Amniotic epithelial cell (primary cell): ENCODE results near the gene UBE2E2.
A peak's percentile ranks its signal among the peaks of the same experiment; 100 is the strongest.

Experiments
- DNase-seq: peaks from one replicate; pipeline ENCODE4 v3.0.0-alpha.2; 2010; ENCODE audit warnings: low read depth

Gene UBE2E2

DNA sequence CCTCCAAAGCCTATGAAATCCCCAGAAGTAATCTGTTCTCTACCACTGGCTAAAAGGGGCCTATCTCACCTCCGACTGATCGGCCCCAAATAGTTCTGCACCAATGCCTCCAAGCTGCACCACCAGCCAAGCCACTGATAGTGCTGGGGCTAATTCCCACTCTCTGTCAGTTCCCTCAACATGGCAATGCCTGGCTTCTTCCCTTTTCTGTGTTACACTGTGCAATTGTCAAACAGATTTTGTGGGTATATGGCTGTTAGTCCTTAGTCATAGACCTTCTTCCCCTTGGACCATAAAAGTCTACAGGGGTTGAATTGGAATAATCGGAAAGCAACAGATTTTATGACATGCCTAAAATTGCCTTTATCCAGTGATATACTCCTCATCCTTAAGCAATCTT, 9.3 kb upstream of the UBE2E2 start:
- DNase-seq = no peak

DNA sequence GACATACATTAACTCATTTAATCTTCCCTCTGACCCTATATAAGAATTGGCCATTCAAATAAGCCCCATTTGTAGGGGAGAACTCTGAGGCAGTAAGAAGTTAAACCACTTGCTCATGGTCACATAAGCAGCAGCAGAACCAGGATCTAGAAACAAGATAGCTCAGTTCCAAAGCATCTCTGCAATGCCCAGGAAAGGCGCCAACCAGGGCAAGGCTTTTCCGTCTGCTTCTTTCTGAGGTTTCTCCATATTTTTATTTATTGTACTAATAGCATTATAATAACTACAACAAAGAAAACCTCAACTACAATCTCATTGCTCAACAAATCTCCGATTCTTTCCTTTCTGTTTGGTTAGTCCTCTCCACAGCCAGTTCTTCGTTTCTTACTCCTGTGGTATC, 4.3 kb upstream of the UBE2E2 start:
- peak; percentile 40 for DNase-seq

DNA sequence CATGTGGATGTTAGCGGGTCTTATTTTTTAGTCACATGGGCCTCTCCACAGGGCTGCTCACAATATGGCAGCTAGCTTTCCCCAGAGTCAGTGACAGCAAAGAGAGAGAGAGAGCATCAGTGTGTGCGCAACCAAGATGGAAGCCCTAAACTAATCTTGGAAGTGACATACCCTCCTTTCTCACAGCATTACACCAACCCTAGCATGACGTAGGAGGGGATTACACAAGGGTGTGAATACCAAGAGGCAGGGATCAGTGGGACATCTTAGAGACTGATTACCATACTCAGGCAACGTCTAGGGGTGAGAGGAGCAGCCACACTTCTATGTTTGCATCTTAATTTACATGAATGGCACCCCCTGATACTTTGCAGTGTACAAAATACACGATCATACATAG, 3.5 kb upstream of the UBE2E2 start:
- no peak for DNase-seq

DNA sequence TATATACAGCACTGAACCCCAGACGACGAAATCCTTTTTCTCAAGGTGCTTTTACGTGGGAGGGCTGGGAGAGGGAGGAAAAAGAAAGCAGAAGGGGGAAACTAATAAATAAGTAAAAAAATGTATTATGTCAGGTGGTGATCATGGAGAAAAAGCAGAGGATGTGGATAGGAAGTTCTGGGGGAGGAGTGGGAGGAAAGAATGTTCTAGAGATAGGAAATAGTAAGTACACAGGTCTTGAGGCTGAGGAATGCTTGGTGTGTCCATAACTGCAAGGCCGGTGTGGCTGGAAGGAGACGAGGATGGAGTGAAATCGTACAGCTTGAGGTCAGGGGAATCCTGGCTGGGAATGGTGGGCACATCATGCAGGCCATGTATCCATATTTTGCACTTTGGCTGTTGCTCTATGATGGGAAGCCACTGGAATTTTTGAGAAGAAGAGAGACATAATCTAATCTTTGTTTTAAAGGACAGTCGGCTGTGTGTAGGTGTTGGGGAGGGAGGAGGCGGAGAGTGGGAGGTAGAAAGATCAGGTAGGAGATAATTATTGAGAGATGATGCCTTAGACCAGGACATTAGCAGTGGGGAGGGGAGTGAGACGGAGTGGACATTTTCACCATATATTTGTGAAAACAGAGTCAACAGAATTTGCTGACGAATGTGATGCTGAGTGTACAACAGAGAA, 1.8 kb upstream of the UBE2E2 start:
- peak; percentile 63 for DNase-seq

DNA sequence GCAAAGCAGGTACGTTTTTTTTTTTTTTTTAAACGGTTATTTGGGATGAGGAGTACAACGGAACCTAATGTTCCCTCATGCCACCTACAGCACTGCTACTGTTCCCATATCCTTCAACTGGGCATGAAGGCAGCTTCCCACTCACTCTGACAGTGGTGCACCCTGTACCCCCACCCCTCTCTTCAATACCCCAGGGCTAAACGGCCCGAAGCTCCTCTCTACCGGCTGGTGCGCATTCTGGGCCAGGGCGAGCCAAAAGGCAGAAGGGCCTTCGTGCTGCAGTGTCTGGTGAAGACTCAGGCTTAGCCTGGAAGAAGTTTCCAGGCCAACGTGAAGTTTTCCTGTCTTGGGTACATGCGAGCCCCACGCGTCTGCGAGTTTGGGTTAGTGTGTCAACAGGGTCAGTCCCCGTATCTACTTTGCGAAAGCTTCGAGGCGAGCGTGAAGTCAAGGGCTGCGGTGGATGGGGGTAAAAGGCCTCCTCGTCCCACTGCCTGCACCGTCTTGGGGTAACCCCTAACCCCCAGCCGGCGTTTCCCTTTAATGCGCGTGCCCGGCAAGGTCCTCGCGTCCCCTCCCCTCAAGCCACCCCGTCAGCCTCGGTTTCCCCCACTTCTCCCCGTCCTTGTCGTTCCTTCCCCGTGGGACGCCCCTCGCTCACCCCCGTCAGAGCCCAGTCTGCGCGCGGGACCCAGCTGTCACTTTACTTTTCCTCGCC, 765 bp upstream of the UBE2E2 start:
- peak; percentile 28 for DNase-seq

DNA sequence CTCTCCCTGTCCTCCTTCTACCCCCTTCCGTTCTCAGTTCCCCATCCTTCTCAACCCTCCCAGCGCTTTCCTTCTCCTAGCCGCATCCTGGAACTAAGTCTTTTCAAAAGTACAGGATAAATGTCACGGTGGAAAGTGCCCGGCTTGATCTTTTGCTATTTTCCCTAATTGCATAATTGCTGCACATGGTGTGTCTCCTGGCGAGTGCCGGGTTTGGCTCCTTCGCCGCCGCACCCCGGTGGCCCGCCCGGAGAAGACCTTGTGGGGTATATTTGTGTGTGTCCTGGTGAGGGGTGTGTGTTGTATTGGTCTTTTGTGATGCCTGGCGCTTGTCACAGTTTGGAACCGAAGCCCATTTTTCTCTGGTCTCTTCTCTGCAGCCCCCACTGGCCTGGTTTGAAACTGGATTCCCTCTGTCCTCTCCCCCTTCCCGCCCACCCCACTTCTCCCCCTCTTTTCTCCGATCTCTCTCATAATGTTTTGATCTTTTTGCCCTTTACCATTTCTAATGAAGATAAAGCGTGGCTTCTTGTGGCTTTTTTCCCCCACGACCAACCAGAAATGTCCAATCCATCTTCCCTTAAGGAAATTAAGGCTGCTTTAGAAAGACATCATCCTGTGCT, 692 bp downstream of the UBE2E2 start:
- DNase-seq = peak; percentile 5

DNA sequence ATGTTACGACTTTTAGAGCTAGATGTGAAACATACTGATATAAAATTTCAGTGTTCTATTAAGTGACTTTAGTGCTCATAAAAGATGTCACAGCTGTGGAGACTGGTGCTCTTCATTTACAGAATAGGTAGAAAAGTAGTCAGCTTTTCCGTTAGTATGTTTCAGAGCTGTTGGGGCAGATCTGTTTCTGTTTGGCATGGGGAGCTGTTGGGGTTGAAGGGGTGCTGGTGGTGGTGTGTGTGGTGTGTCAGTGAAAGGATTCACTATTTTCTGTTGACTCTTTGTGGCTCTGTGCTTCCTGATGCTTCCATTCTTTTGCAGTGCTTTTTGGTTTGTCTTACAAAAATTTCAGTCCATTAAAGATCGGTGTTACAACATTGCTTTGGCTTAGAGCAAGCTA, 3.2 kb downstream of the UBE2E2 start:
- DNase-seq = no peak

DNA sequence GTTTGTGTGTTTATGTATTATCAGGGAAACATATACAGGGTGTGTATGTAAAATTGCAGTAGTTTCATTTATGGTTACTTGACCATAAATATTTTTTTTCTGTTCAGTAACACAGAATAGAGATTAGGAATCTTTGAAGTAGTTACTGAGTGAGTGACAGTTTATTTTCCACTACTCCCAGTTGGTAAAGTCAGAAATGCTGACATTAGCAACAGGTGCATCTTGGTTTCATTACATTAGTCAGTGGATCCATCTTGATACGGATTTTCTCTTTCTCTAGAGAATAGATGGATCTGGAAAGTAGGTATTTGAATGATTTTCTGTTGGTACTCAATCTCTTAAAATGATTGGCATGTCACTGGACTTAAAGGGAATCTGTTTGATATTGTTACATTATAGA, 6.0 kb downstream of the UBE2E2 start:
- DNase-seq = no peak

DNA sequence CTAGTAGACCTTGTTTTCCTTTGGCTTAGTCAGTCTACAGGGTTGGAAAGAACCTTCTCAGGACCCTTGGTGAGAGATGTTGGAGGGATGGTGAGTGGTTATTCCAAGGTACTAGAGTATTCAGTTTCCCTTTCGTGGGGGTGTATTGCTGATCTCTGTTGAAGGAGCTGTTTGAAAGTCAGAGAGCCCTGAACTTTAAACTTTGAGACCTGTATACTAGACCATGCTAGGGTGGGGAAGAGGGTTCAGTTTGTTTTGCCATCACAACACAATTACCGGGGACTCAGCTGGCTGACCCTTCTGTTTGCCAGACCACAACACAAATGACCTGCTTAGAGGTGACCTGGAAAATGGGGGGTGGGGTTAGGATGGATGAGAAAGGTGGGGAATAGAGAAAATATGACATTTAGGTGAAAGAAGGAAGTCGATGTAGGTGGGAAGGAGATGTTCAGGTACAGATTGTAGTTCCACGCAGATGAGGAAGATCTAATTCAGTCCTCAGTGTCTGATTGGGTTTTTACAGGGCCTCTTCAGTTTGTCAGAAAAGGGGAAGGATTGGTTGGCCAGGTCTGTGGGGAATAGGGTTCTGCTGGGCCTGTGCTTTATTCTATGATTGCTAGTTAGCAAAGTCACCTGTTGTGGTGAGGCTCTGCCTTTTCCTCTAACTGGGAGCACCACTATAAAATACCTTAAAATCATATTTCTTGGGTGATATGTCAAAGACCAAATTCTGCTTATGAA, 6.8 kb downstream of the UBE2E2 start:
- no peak for DNase-seq

DNA sequence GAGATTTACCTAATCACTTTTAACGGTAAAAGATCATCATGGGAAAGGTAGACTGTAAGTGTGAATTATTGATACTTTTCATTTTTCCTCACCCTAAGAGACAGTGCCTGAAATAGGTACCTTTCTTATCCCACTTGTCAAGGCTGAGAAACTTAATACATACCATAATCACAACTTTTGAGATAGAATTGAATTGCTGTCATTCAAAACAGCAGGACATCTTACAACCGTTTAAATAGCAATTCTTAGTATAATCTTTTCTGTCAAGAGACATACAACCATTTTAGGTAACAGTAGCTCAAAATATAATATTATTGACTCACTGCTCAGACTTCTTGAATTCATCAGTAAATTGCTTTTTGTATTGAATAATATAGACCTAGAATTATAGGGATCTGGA, 10.7 kb downstream of the UBE2E2 start:
- no peak for DNase-seq

DNA sequence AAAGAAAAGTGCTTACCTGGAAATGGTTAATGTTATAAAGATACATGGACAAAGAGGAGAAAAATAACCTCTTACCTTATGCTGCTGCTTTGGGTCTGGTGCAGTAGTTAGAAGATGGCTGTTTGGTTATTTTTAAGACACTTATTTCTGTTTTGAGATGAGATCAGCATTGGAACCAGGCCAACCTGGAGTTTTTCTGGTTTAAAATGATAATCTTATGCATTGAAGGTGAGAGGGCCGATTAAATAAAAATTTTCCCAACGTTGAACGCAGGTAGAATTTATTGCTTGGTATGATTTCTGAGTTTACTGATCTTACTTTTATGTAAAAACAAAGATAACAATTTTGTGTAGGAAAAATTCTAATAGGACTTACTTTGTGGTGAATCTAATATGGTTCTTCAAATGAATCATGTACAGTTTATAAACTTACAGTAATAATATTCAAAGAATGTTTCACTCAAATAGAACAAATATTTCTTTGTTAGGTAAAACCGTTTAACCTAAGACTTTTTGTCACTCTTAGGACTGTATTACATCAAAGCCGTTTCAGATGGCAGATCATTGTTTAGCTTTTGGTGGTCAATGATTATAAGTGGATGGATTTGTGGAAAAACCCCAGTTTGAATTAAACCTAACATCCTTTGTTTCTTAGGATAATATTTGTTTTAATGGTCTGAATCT, 14.9 kb downstream of the UBE2E2 start:
- DNase-seq = no peak

DNA sequence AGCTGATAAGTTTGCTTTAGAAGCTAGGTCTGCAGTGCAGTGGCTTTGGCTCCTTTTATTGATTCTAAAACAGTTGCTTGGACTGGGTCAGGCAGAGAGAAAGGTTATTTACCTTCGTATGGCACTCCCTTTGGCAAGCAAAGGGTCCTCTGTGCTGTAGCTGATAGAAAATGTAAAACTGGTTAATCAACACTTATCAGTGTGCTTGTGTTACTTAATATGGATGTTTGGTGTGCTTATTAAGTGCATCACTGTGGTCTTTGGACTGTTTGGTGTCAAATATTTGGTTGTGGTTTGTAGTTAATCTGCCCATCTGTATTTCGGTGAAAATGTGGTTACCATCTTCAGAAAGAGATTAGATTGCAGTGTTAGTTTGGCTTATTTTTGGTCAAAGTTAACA, 16.0 kb downstream of the UBE2E2 start:
- no peak for DNase-seq

DNA sequence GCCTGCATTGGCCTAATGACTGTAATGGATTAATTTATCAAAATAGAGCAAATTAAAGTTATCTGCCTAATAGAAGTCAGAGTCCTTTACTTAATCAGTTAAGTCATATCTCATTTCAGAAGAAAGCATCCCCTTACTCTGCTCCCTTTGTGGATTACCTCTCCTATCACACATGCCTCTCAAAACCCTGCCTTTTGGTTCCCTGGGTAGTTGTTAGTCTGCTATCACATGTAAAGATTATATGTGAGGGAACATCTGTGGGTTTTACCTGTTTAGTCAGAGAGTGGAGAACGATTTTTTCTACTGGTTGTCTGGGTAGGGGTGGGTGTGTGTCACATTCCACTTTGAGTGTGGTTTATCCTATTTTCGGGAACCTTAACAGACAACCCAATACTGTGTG, 16.4 kb downstream of the UBE2E2 start:
- DNase-seq = no peak

DNA sequence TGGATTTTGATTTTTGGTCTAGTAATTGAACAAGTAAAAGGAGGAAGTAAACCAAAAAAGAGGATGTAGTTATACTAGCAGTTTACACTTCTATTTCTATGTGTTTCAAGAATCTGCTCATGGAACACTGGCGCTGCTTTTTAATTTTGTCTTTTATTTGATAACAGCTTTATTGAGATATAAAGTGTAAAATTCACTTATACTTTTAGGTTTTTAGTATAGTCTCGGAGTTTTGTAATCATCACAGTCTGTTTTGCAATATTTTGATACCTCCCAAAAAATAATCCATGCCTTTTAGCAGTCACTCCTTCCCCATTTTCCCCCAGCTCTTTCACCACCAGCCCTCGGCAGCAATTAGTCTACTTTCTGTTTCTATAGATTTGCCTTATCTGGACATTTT, 18.0 kb downstream of the UBE2E2 start:
- DNase-seq = no peak

DNA sequence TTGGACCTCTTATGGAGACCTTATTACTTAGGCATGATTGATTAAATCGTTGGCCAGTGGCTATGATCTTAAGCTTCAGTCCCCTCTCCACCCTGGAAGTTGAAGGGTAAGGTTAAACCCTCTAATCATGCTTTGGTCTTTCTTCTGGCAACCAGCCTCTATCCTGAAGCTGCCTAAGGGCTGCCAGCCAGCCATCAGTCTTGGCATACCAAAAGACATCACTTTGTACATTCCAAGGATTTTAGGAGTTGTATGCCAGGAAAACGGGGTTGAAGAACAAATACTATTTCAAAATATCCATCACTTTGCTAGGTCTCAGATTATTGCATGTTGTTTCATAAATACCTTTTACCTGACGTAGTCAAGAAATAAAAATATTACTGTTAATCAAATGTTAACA, 28.9 kb downstream of the UBE2E2 start:
- no peak for DNase-seq

DNA sequence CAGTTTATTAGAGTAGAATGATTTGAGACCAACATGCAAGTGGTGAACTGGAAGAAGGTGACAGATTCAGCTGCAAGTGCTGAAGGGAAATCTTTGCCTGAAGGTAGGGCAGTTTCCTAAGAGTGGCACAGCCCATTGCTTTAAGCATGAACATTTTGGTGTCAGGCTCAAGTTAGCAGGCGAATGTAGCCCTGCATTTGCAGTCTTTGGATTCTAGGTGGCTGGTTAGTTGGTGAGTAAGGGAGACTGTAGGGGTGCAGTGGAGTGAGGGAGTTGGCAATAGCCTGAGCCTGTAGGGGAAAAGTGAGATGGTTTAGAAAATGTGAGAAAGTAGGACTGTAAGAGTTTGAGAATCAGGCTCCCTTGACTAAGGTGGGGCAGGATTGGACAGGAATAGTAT, 29.7 kb downstream of the UBE2E2 start:
- no peak for DNase-seq

DNA sequence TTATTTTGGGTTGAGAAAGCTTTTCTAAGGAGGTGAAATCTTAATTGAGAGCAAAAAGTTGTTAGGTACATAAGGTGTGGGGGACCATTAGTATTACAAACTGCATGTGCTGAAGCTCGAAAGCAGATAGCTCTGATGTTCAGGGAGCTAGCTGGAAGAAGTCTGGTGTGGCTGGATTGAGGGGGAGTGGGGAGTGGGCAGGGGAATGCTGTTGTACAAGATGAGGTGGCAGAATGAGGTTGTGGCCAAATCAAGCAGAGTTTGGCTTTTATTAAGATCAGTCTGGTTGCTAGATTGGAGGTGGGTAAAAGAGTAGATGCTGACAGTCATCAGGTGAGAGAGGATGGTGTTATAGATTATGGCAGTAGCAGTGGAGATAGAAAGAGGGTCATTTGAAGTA, 32.1 kb downstream of the UBE2E2 start:
- no peak for DNase-seq

DNA sequence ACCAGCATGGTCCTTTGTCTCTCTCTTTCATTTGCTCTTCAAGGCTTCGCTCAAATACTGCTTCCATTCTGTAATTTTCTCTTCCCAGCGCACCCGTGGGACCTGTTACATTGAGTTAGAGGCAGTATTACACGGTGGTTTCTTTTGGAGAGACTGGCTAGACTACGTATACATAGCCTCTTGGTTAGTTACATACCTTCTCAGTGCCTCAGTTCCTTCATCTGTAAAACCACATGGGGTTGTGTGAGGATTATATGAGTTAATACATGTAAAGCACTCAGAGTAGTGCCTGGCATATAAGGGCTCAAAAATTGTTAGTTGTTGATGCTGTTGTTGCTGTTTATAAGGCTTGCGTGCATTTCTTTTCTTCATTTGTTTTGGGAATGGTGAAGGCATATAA, 33.8 kb downstream of the UBE2E2 start:
- no peak for DNase-seq

DNA sequence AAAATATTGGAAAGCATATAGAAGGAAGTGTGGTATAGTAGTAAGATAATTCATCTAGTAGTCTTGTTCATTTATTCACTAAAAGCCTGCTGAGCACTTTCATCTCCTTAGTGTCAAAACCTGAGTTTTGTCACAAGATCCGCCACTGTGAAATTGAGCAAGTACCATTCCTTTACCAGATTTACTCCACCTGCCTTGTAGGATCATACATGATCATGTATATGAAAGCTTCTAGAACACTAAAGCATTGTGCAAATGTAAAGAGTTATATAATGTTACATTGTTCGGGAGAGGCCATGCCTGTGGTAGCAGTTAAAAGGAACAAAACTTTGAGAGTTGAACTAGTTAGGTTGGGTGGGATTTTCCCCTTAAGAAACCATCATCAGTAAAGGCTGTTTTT, 35.0 kb downstream of the UBE2E2 start:
- DNase-seq = no peak

DNA sequence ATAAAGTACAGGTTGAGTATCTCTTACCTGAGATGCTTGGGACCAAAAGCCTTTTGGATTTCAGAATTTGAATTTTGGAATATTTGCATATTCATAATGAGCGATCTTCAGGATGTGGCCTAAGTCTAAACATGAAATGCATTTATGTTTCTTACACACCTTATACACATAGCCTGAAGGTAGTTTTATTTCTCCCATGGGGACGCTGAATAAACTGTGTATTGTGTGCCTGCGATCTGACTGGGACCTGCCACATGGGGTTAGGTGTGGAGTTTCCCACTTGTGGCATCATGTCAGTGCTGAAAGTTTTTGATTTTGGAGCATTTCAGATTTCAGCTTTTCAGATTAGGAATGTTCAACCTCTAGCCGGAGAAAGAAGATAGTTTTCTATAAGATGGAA, 35.5 kb downstream of the UBE2E2 start:
- DNase-seq = no peak

DNA sequence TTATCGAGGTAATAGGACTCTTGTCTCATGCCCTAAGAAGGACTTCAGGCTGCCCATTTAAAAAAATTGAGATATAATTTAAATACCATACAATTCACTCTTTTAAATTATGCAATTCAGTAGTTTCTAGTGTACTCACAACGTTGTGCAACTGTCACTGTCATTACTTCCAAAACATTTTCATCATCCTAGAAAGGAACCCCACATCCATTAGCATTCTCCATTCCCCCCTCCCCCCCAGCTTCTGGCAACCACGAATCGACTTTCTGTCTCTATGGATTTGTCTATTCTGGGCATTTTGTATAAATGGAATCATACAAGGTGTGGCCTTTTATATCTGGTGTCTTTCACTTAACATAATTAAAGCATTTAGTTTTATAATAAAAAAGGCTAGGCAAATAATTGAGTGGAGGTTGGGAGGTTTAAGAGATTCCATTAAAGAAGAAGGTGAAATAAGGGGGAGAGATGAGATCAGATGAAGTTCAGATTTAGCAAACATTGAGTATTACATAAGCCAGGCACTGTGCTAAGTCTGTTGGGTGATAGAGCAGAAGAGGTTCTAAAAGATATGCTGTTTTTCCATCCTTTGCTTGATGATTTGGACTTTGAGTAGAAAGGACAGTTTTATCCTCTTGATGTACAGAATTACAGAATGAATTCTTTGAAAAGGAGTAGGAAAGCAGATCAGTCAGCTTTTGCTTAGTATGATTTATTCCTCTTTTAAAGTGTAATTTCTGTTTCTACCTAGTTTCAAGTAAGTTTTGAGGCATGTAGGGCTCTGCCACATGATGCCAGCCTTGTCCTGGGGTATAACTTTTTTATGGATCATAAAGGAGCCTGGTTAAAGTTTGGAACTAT, 36.3 kb downstream of the UBE2E2 start:
- no peak for DNase-seq
